H9 (cell line): ENCODE results near the gene KIF18A. TPM values are rescaled to one million over a fixed set of nuclear protein-coding genes. Genes with fewer than 3 reads are reported as not detected.
A peak's percentile ranks its signal among the peaks of the same experiment; 100 is the strongest.

Experiments used
- DNase-seq: peaks from one replicate; pipeline ENCODE4 v3.0.0-alpha.2; 2017
- H2AFZ ChIP-seq: one replicate; pipeline ENCODE4 v1.6.1; 2013; ENCODE audit warnings: mild to moderate bottlenecking, low read length, control low read depth, moderate library complexity
- H2AK5ac ChIP-seq: 2 replicates; pipeline ENCODE4 v1.6.1; 2013; ENCODE audit warnings: low read length, control low read depth, mixed read lengths; ENCODE audit not compliant: insufficient read length
- H2BK120ac ChIP-seq: one replicate; pipeline ENCODE4 v1.6.1; 2013; ENCODE audit warnings: low read depth, mild to moderate bottlenecking, low read length, control low read depth, inconsistent platforms; ENCODE audit not compliant: poor library complexity, severe bottlenecking
- H2BK12ac ChIP-seq: 2 replicates; pipeline ENCODE4 v1.6.1; 2013; ENCODE audit warnings: low read length, control low read depth, mixed read lengths, low read depth; ENCODE audit not compliant: insufficient read length
- H2BK15ac ChIP-seq: 2 replicates; pipeline ENCODE4 v1.6.1; 2013; ENCODE audit warnings: low read depth, low read length, control low read depth
- H2BK20ac ChIP-seq: one replicate; pipeline ENCODE4 v1.6.1; 2013; ENCODE audit warnings: low read depth, mild to moderate bottlenecking, low read length, control low read depth, inconsistent platforms; ENCODE audit not compliant: poor library complexity, severe bottlenecking
- H2BK5ac ChIP-seq: 2 replicates; pipeline ENCODE4 v1.6.1; 2013; ENCODE audit warnings: low read length, control low read depth, mixed read lengths; ENCODE audit not compliant: insufficient read length
- H3K14ac ChIP-seq: 2 replicates; pipeline ENCODE4 v1.6.1; 2013; ENCODE audit warnings: low read length, control low read depth; ENCODE audit not compliant: insufficient read depth
- H3K18ac ChIP-seq: 2 replicates; pipeline ENCODE4 v1.6.1; 2013; ENCODE audit warnings: low read depth, mild to moderate bottlenecking, mixed read lengths, low read length, control low read depth; ENCODE audit not compliant: insufficient read length
- H3K23ac ChIP-seq: 2 replicates; pipeline ENCODE4 v1.6.1; 2013; ENCODE audit warnings: low read length, control low read depth, mixed read lengths, low read depth; ENCODE audit not compliant: insufficient read length
- H3K23me2 ChIP-seq: 2 replicates; pipeline ENCODE4 v1.6.1; 2013; ENCODE audit warnings: low read depth, mild to moderate bottlenecking, mixed read lengths, low read length, control low read depth; ENCODE audit not compliant: insufficient read length, poor library complexity, severe bottlenecking
- H3K27ac ChIP-seq: 2 replicates; pipeline ENCODE4 v1.5.1; 2013; ENCODE audit warnings: low read length, control low read depth, mixed read lengths, low read depth; ENCODE audit not compliant: insufficient read length
- H3K27me3 ChIP-seq: 2 replicates; pipeline ENCODE4 v1.6.1; 2013; ENCODE audit warnings: low read length, control low read depth, inconsistent platforms; ENCODE audit not compliant: insufficient read depth
- H3K4ac ChIP-seq: 2 replicates; pipeline ENCODE4 v1.6.1; 2013; ENCODE audit warnings: low read depth, mild to moderate bottlenecking, control low read depth, inconsistent platforms, low read length, moderate library complexity
- H3K4me1 ChIP-seq: 2 replicates; pipeline ENCODE4 v1.6.1; 2013; ENCODE audit warnings: low read length, control low read depth, inconsistent platforms; ENCODE audit not compliant: insufficient read depth
- H3K4me2 ChIP-seq: 2 replicates; pipeline ENCODE4 v1.6.1; 2013; ENCODE audit warnings: low read length, control low read depth, mixed read lengths; ENCODE audit not compliant: insufficient read length, insufficient read depth
- H3K56ac ChIP-seq: 2 replicates; pipeline ENCODE4 v1.6.1; 2013; ENCODE audit warnings: low read depth, mild to moderate bottlenecking, mixed read lengths, low read length, control low read depth; ENCODE audit not compliant: insufficient read length
- H3K79me1 ChIP-seq: 2 replicates; pipeline ENCODE4 v1.6.1; 2013; ENCODE audit warnings: low read depth, mild to moderate bottlenecking, moderate library complexity, low read length, control low read depth, inconsistent platforms; ENCODE audit not compliant: insufficient read depth, poor library complexity, severe bottlenecking
- H3K79me2 ChIP-seq: 2 replicates; pipeline ENCODE4 v1.6.1; 2013; ENCODE audit warnings: low read length, control low read depth, inconsistent platforms; ENCODE audit not compliant: insufficient read depth
- H3K9ac ChIP-seq: 2 replicates; pipeline ENCODE4 v1.6.1; 2013; ENCODE audit warnings: low read length, control low read depth, mixed read lengths; ENCODE audit not compliant: insufficient read length; ENCODE audit errors: extremely low read depth
- H3K9me3 ChIP-seq: one replicate; pipeline ENCODE4 v1.6.1; 2013; ENCODE audit warnings: low read depth, low read length, inconsistent platforms; ENCODE audit not compliant: control insufficient read depth
- H3T11ph ChIP-seq: one replicate; pipeline ENCODE4 v1.6.1; 2013; ENCODE audit warnings: mild to moderate bottlenecking, low read length, control low read depth, inconsistent platforms
- H4K20me1 ChIP-seq: one replicate; pipeline ENCODE4 v1.6.1; 2013; ENCODE audit not compliant: control insufficient read depth, insufficient read length, insufficient read depth
- H4K5ac ChIP-seq: 2 replicates; pipeline ENCODE4 v1.6.1; 2013; ENCODE audit warnings: low read depth, mild to moderate bottlenecking, mixed read lengths, low read length, control low read depth; ENCODE audit not compliant: insufficient read length
- H4K8ac ChIP-seq: replicated peaks from 2 replicates; pipeline ENCODE4 v1.6.1; 2013; ENCODE audit warnings: low read length, control low read depth, mixed read lengths, low read depth; ENCODE audit not compliant: insufficient read length
- H4K91ac ChIP-seq: 2 replicates; pipeline ENCODE4 v1.6.1; 2013; ENCODE audit warnings: low read depth, mild to moderate bottlenecking, moderate library complexity, mixed read lengths, low read length, control low read depth; ENCODE audit not compliant: insufficient read length
- H3K27ac Mint-ChIP-seq, 3 experiments: 2 replicates in 2 of 3; 3 replicates in 1 of 3; pipeline ENCODE4 v1.8.0; 2020 to 2021; ENCODE audit warnings: mixed read lengths in 3 of 3, mild to moderate bottlenecking in 1 of 3, moderate library complexity in 1 of 3
- H3K27me3 Mint-ChIP-seq: 2 replicates; pipeline ENCODE4 v1.8.0; 2021; ENCODE audit warnings: low read depth, mild to moderate bottlenecking, moderate library complexity, mixed read lengths
- H3K36me3 Mint-ChIP-seq, 3 experiments: 2 replicates in 2 of 3; 3 replicates in 1 of 3; pipeline ENCODE4 v1.8.0; 2020 to 2021; ENCODE audit warnings: low read depth in 3 of 3, mixed read lengths in 3 of 3; ENCODE audit not compliant: insufficient read depth in 1 of 3
- H3K4me1 Mint-ChIP-seq, 2 experiments: 2 replicates each; pipeline ENCODE4 v1.8.0; 2020; ENCODE audit warnings: mixed read lengths in 2 of 2
- H3K4me3 Mint-ChIP-seq, 2 experiments: 2 replicates in 1 of 2; 3 replicates in 1 of 2; pipeline ENCODE4 v1.8.0; 2020 to 2021; ENCODE audit warnings: mild to moderate bottlenecking in 2 of 2, mixed read lengths in 2 of 2, moderate library complexity in 1 of 2
- H3K9me3 Mint-ChIP-seq, 2 experiments: 2 replicates in 1 of 2; 3 replicates in 1 of 2; pipeline ENCODE4 v1.8.0; 2020; ENCODE audit warnings: mild to moderate bottlenecking in 2 of 2, mixed read lengths in 2 of 2, moderate library complexity in 1 of 2
- WGBS: extraction: QIAGEN DNeasy Blood & Tissue Kit; methylation state at CpG from one replicate; pipeline ENCODE4 v1.1.7; 2013; ENCODE audit warnings: missing lambda C conversion rate, low lambda C conversion rate, mixed read lengths; ENCODE audit not compliant: insufficient read length; ENCODE audit errors: extremely low coverage; 5-methylcytosine and 5-hydroxymethylcytosine counted together
- total RNA-seq: library from RNA; stranded (reverse); gene quantifications from 2 replicates; pipeline ENCODE4 v1.2.1, GENCODE V29; 2021
- TF ChIP-seq, protein P1 (sequence below): fragments of 200-600 bp; sonication (generic); conservative IDR thresholded peaks from 3 replicates; pipeline ENCODE4 v1.8.0; 2021; ENCODE audit warnings: antibody characterized with exemption, mild to moderate bottlenecking

Gene KIF18A
- total RNA-seq, 1 experiment from 2014 or later, result 25.9 TPM

DNA sequence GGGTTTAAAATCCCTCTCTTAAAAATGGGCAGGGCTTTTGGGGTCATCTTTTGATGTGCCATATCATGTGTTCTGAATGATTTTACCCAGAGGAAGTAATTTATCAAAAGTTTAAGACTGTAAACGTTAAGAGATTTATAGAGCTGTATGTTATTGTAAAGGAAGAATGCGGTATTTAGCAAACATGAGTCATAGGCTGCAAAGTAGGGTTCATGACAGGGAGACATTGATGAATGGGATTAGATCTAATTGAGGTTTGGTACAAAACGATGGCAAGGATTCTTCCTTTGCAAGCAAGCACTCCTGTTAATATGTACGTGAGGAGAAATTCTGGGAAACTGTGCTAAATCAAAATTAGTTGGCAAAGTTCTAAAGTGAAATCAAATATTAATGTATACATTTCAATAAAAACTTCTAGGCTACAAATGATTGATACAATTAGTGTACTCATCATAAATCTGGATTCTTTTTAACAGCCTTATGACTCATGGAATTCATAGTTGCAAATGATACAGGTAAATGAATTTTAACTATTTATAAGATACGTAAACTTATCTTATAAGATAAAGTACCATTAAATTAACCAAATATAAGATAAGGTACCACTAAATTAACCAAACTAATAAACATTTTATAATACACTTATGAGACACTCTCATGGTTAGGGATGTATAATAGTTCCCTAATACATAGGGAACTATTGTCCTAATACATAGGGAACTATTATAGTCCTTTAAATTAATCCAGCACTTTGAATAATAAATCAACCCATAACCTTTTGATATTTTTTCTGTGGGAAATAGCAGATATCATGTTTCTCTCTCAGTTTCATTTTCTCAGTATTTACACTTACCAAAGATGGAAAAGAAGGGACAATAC, 58.4 kb downstream of the KIF18A start:
- no peak overlapping the region for H3T11ph ChIP-seq
- H3K56ac ChIP-seq, result no peak overlapping the region
- Mint-ChIP-seq H3K27me3 (no peaks in the 10 kb centered on the region), H3K9me3 (no peaks in the 10 kb centered on the region), H3K4me3 (no peak overlapping the region), H3K36me3 (peaks cover 0 to 2% (median 0%) of the 10 kb centered on the region in 3 experiments; a peak in 3 of 7 replicates), H3K27ac (0 out of 7 replicates have a peak overlapping the region, but pooled peaks of 1 of the 3 experiments have one; percentile 2), H3K4me1 (no peaks in the 10 kb centered on the region)
- H2BK120ac ChIP-seq, result no peak overlapping the region
- H3K4me1 ChIP-seq, result no peaks in the 10 kb centered on the region
- H2BK15ac ChIP-seq, result no peak overlapping the region
- no peak overlapping the region for H2BK12ac ChIP-seq
- H2AFZ ChIP-seq, result no peak overlapping the region
- no peaks in the 10 kb centered on the region for H3K27me3 ChIP-seq
- H3K23me2 ChIP-seq, result no peaks in the 10 kb centered on the region
- no peak overlapping the region for H3K27ac ChIP-seq
- H2AK5ac ChIP-seq, result no peak overlapping the region
- no peaks in the 10 kb centered on the region for H3K79me2 ChIP-seq
- no CpG with 5 or more reads among the region's 5 CpGs for WGBS
- DNase-seq, result no peak
- no peak overlapping the region for H3K4me2 ChIP-seq
- TF ChIP-seq, protein P1, sequence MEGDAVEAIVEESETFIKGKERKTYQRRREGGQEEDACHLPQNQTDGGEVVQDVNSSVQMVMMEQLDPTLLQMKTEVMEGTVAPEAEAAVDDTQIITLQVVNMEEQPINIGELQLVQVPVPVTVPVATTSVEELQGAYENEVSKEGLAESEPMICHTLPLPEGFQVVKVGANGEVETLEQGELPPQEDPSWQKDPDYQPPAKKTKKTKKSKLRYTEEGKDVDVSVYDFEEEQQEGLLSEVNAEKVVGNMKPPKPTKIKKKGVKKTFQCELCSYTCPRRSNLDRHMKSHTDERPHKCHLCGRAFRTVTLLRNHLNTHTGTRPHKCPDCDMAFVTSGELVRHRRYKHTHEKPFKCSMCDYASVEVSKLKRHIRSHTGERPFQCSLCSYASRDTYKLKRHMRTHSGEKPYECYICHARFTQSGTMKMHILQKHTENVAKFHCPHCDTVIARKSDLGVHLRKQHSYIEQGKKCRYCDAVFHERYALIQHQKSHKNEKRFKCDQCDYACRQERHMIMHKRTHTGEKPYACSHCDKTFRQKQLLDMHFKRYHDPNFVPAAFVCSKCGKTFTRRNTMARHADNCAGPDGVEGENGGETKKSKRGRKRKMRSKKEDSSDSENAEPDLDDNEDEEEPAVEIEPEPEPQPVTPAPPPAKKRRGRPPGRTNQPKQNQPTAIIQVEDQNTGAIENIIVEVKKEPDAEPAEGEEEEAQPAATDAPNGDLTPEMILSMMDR, result no peak
- no peaks in the 10 kb centered on the region for H4K20me1 ChIP-seq
- H2BK5ac ChIP-seq, result no peak overlapping the region
- H3K18ac ChIP-seq, result no peak overlapping the region
- H3K9ac ChIP-seq, result no peak overlapping the region
- no peaks in the 10 kb centered on the region for H3K9me3 ChIP-seq
- no peak overlapping the region for H2BK20ac ChIP-seq
- no peak overlapping the region for H4K8ac ChIP-seq
- H3K23ac ChIP-seq, result no peak overlapping the region
- H4K5ac ChIP-seq, result no peak overlapping the region
- H3K14ac ChIP-seq, result no peak overlapping the region
- H3K79me1 ChIP-seq, result no peaks in the 10 kb centered on the region
- no peak overlapping the region for H4K91ac ChIP-seq
- no peak overlapping the region for H3K4ac ChIP-seq
